Mesendoderm (in vitro differentiated cells): Measurements from ENCODE around the gene CPNE7.

Experiments
- DNase-seq: peaks from one replicate; pipeline ENCODE4 v3.0.0; 2013
- H2AK5ac ChIP-seq: 2 replicates; pipeline ENCODE4 v1.6.1; 2013; ENCODE audit warnings: low read length, inconsistent platforms
- H2BK120ac ChIP-seq: 2 replicates; pipeline ENCODE4 v1.6.1; 2013; ENCODE audit warnings: low read depth, mild to moderate bottlenecking, low read length, moderate library complexity, mixed read lengths
- H2BK15ac ChIP-seq: replicated peaks from 2 replicates; pipeline ENCODE4 v1.6.1; 2013; ENCODE audit warnings: low read depth, mild to moderate bottlenecking, moderate library complexity
- H2BK5ac ChIP-seq: 2 replicates; pipeline ENCODE4 v1.6.1; 2013; ENCODE audit warnings: low read length, inconsistent platforms
- H3K18ac ChIP-seq: 2 replicates; pipeline ENCODE4 v1.6.1; 2013; ENCODE audit warnings: mild to moderate bottlenecking, low read length, mixed read lengths
- H3K23ac ChIP-seq: one replicate; pipeline ENCODE4 v1.6.1; 2013; ENCODE audit warnings: low read length
- H3K27ac ChIP-seq: 2 replicates; pipeline ENCODE4 v1.5.1; 2013; ENCODE audit warnings: low read depth, mild to moderate bottlenecking, inconsistent platforms, low read length, moderate library complexity
- H3K27me3 ChIP-seq: 2 replicates; pipeline ENCODE4 v1.6.1; 2013; ENCODE audit warnings: low read length, control low read depth, mild to moderate bottlenecking, inconsistent platforms; ENCODE audit not compliant: insufficient read depth, poor library complexity
- H3K36me3 ChIP-seq: 2 replicates; pipeline ENCODE4 v1.6.1; 2013; ENCODE audit warnings: low read length, inconsistent platforms; ENCODE audit not compliant: control insufficient read depth, insufficient read depth
- H3K4ac ChIP-seq: one replicate; pipeline ENCODE4 v1.6.1; 2013; ENCODE audit warnings: low read depth, mild to moderate bottlenecking, low read length, moderate library complexity
- H3K4me1 ChIP-seq: 2 replicates; pipeline ENCODE4 v1.6.1; 2013; ENCODE audit warnings: low read depth, low read length, inconsistent platforms; ENCODE audit not compliant: control insufficient read depth
- H3K4me2 ChIP-seq: 2 replicates; pipeline ENCODE4 v1.6.1; 2013; ENCODE audit warnings: low read length
- H3K4me3 ChIP-seq: 2 replicates; pipeline ENCODE4 v1.5.1; 2013; ENCODE audit warnings: mild to moderate bottlenecking, low read length
- H3K56ac ChIP-seq: one replicate; pipeline ENCODE4 v1.6.1; 2013; ENCODE audit warnings: low read length
- H3K79me1 ChIP-seq: 2 replicates; pipeline ENCODE4 v1.6.1; 2013; ENCODE audit warnings: low read length, inconsistent platforms
- H3K79me2 ChIP-seq: 2 replicates; pipeline ENCODE4 v1.6.1; 2013; ENCODE audit warnings: mild to moderate bottlenecking, low read length; ENCODE audit not compliant: control insufficient read depth, insufficient read depth
- H3K9ac ChIP-seq: 2 replicates; pipeline ENCODE4 v1.6.1; 2013; ENCODE audit warnings: low read length, inconsistent platforms
- H4K5ac ChIP-seq: one replicate; pipeline ENCODE4 v1.6.1; 2013; ENCODE audit warnings: low read length
- H4K8ac ChIP-seq: one replicate; pipeline ENCODE4 v1.6.1; 2013; ENCODE audit warnings: low read depth, mild to moderate bottlenecking, control low read depth, low read length, moderate library complexity
- WGBS: extraction: QIAGEN DNeasy Blood & Tissue Kit; methylation state at CpG from one replicate; pipeline ENCODE4 v1.1.7; 2013; ENCODE audit warnings: low lambda C conversion rate, missing lambda C conversion rate; ENCODE audit not compliant: insufficient coverage; ENCODE audit errors: extremely low coverage; 5-methylcytosine and 5-hydroxymethylcytosine counted together

The CPNE7 gene

DNA sequence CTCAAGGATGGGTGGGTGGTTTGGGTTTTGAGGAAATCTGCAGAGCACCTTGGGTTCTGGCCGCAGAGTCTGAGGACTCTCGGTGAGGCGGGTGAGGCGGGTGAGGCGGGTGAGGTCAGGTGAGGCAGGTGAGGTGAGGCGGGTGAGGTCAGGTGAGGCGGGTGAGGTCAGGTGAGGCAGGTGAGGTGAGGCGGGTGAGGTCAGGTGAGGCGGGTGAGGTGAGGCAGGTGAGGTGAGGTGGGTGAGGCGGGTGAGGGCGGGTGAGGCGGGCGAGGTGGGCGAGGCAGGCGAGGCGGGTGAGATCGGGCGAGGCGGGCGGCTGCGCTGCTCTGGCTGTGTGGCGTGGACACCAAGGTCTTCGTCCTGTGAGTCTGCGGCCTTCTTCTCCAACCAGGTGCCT is 39.2 kb upstream of the CPNE7 start:
- H3K36me3 ChIP-seq: peaks cover 16% of the 10 kb centered on the region
- no peak overlapping the region for H4K5ac ChIP-seq
- no peak overlapping the region for H3K23ac ChIP-seq

DNA sequence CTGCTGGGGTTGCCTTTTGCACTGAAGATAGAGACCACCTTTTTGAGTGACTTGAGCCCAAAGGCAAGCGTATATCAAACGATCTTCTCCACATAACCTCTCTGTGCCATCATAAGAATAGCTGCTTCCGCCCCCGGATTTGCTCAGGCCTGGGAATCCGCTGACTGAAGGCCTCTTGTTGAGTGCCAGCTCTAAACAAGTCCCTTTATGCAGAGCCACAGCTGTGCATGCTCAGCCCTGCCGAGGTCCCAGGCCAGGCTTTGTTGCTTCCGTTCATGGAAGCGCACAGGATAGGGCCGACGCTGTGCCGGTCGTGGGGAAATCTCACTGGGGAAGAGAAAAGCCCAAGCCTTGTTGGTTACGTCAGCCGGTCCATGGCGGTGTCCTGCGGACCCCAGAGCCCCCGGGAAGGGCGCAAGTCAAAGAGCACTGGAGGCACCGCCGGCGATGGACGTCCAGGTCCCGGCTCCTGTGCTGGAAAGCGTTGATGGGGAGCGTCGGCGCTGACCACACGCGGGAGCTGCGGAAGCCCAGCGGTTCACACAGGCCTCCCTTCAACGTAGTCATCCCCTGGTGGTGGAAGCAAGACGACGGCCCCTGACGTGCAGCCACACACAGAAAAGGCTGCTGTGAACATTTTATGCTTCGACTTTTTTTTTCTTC is 38.5 kb upstream of the CPNE7 start:
- no peak overlapping the region for H3K27ac ChIP-seq
- H2BK15ac ChIP-seq: no peak overlapping the region
- H3K4me1 ChIP-seq: no peaks in the 10 kb centered on the region
- no peak overlapping the region for H3K4ac ChIP-seq
- DNase-seq: no peak
- no peak overlapping the region for H4K5ac ChIP-seq
- no peak overlapping the region for H3K56ac ChIP-seq
- H4K8ac ChIP-seq: no peak overlapping the region
- H3K9ac ChIP-seq: no peak overlapping the region
- peaks cover 14% of the 10 kb centered on the region for H3K36me3 ChIP-seq
- WGBS: no CpG with 5 or more reads among the region's 36 CpGs
- H2AK5ac ChIP-seq: no peak overlapping the region
- H3K4me3 ChIP-seq: no peak overlapping the region
- H3K18ac ChIP-seq: no peak overlapping the region
- no peak overlapping the region for H2BK5ac ChIP-seq
- no peaks in the 10 kb centered on the region for H3K27me3 ChIP-seq
- H3K79me2 ChIP-seq: no peaks in the 10 kb centered on the region
- H3K23ac ChIP-seq: no peak overlapping the region
- peaks cover 5% of the 10 kb centered on the region for H3K79me1 ChIP-seq
- no peak overlapping the region for H2BK120ac ChIP-seq
- H3K4me2 ChIP-seq: no peak overlapping the region

More for the DNA sequence above, 39.2 kb upstream of the CPNE7 start:
- no peak overlapping the region for H2BK15ac ChIP-seq
- H3K79me2 ChIP-seq: no peaks in the 10 kb centered on the region
- H3K9ac ChIP-seq: no peak overlapping the region
- no peak overlapping the region for H3K27ac ChIP-seq
- H3K18ac ChIP-seq: no peak overlapping the region
- no CpG with 5 or more reads among the region's 24 CpGs for WGBS
- no peak overlapping the region for H3K4me2 ChIP-seq
- no peak overlapping the region for H4K8ac ChIP-seq
- no peaks in the 10 kb centered on the region for H3K4me1 ChIP-seq
- H2AK5ac ChIP-seq: no peak overlapping the region
- H3K4ac ChIP-seq: no peak overlapping the region
- H3K56ac ChIP-seq: no peak overlapping the region
- DNase-seq: no peak
- peaks cover 5% of the 10 kb centered on the region for H3K79me1 ChIP-seq
- H3K4me3 ChIP-seq: no peak overlapping the region
- H2BK5ac ChIP-seq: no peak overlapping the region
- H2BK120ac ChIP-seq: no peak overlapping the region
- no peaks in the 10 kb centered on the region for H3K27me3 ChIP-seq

DNA sequence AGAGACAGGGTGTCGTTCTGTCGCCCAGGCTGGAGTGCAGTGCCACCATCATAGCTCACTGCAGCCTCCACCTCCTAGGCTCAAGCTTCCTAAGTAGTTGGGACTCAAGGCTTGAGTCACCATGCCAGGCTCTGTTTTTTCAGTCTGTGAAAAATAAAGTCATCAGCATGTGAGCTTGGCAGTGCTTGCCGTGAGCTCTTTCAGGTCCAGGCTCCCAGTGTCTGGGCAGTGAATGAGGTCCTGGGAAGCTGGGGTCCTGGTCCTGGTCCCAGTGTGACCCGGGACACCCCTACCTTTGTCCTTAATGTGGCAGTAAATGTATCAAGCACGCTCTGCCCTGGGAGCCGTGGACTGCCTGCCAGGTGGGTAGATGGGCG is 38.0 kb upstream of the CPNE7 start:
- no peak overlapping the region for H2BK5ac ChIP-seq
- no peaks in the 10 kb centered on the region for H3K79me2 ChIP-seq
- H3K4me2 ChIP-seq: no peak overlapping the region
- no peak overlapping the region for H3K4ac ChIP-seq
- H3K9ac ChIP-seq: no peak overlapping the region
- H3K18ac ChIP-seq: no peak overlapping the region
- no peak overlapping the region for H3K56ac ChIP-seq
- peaks cover 5% of the 10 kb centered on the region for H3K79me1 ChIP-seq
- H3K4me3 ChIP-seq: no peak overlapping the region
- H2BK15ac ChIP-seq: no peak overlapping the region
- no CpG with 5 or more reads among the region's 7 CpGs for WGBS
- H4K8ac ChIP-seq: no peak overlapping the region
- no peaks in the 10 kb centered on the region for H3K27me3 ChIP-seq
- H4K5ac ChIP-seq: no peak overlapping the region
- H3K27ac ChIP-seq: no peak overlapping the region
- DNase-seq: no peak
- H3K36me3 ChIP-seq: peaks cover 12% of the 10 kb centered on the region
- no peak overlapping the region for H2BK120ac ChIP-seq
- H3K4me1 ChIP-seq: no peaks in the 10 kb centered on the region
- H3K23ac ChIP-seq: no peak overlapping the region
- H2AK5ac ChIP-seq: no peak overlapping the region

DNA sequence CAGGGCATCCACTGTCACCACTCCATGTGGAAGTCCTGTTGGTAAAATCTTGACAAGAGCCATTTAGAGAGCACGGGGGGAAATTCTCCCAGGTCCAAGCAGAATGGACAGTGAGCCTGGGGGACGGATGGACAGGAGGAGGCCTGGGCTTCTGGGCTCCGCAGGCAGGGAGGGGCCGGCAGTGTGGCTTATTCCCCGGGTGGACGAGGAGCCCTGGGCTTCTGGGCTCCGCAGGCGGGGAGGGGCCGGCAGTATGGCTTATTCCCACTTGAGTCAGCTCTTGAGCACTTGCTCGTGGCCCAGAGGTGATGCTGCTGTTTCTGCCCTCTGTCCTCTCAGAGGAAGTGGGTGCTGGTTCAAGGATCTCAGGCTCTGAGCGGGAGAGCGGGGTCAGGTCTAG is 37.3 kb upstream of the CPNE7 start:
- Histone ChIP-seq H2BK120ac (no peak overlapping the region), H3K9ac (no peak overlapping the region), H3K4ac (no peak overlapping the region), H3K23ac (no peak overlapping the region), H2BK15ac (no peak overlapping the region), H3K56ac (no peak overlapping the region), H2BK5ac (no peak overlapping the region), H2AK5ac (no peak overlapping the region), H4K5ac (no peak overlapping the region), H4K8ac (no peak overlapping the region), H3K18ac (no peak overlapping the region), H3K27me3 (no peaks in the 10 kb centered on the region), H3K27ac (no peak overlapping the region), H3K79me1 (peaks cover 5% of the 10 kb centered on the region), H3K36me3 (peaks cover 12% of the 10 kb centered on the region), H3K4me1 (no peaks in the 10 kb centered on the region), H3K4me3 (no peak overlapping the region), H3K79me2 (no peaks in the 10 kb centered on the region), H3K4me2 (no peak overlapping the region)
- no peak for DNase-seq
- no CpG with 5 or more reads among the region's 12 CpGs for WGBS

DNA sequence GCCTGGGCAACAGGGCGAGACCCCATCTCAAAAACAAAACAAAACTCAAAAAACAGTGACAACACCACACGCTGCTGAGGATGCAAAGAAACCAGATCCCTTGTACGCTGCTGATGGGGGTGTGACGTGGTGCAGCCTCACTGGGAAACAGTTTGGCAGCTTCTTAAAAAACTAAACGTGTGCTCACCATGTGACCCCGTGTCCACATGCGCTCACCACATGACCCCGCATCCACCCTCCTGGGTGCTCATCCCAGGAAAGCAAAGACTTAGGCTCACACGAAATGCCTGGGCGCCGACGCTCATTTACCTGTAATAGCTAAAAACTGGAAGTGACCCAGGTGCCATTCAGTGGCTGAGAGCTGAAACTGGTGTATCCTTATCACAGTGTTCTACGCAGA is 35.0 kb upstream of the CPNE7 start:
- Histone ChIP-seq H2BK5ac (no peak overlapping the region), H3K79me1 (no peaks in the 10 kb centered on the region), H3K4me2 (no peak overlapping the region), H3K27ac (no peak overlapping the region), H3K9ac (no peak overlapping the region), H3K4ac (no peak overlapping the region), H2BK120ac (no peak overlapping the region), H2AK5ac (no peak overlapping the region), H3K4me1 (no peaks in the 10 kb centered on the region), H3K18ac (no peak overlapping the region), H3K56ac (no peak overlapping the region), H3K79me2 (no peaks in the 10 kb centered on the region), H2BK15ac (no peak overlapping the region), H3K23ac (no peak overlapping the region), H3K27me3 (no peaks in the 10 kb centered on the region), H3K4me3 (no peak overlapping the region), H4K5ac (no peak overlapping the region), H4K8ac (no peak overlapping the region), H3K36me3 (peaks cover 11% of the 10 kb centered on the region)
- no peak for DNase-seq
- WGBS: no CpG with 5 or more reads among the region's 13 CpGs

DNA sequence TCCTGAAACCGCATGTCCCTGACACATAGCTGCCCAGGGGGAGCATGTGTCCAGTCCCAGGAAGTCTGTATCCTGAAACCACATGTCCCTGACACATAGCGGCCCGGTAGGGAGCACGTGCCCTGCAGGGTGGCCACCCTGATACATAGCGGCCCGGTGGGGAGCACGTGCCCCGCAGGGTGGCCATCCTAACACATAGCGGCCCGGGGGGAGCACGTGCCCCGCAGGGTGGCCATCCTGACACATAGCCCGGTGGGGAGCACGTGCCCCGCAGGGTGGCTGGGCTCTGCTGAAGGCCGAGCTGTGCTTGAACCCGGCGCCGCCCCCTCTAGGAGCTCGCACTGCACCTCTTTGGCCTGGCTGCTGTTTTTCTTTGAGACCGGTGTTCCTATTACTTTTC is 33.8 kb upstream of the CPNE7 start:
- Histone ChIP-seq H3K18ac (no peak overlapping the region), H3K79me2 (no peaks in the 10 kb centered on the region), H2BK5ac (no peak overlapping the region), H2BK15ac (no peak overlapping the region), H3K56ac (no peak overlapping the region), H3K79me1 (no peaks in the 10 kb centered on the region), H2BK120ac (no peak overlapping the region), H3K23ac (no peak overlapping the region), H3K4me3 (no peak overlapping the region), H4K5ac (no peak overlapping the region), H2AK5ac (no peak overlapping the region), H3K9ac (no peak overlapping the region), H3K36me3 (peaks cover 11% of the 10 kb centered on the region), H3K4ac (no peak overlapping the region), H3K27me3 (no peaks in the 10 kb centered on the region), H4K8ac (no peak overlapping the region), H3K27ac (no peak overlapping the region), H3K4me2 (no peak overlapping the region), H3K4me1 (no peaks in the 10 kb centered on the region)
- no CpG with 5 or more reads among the region's 21 CpGs for whole genome bisulfite sequencing
- DNase-seq: no peak
